ENCODE measurements around the gene CEND1. TPM values are rescaled to one million over a fixed set of nuclear protein-coding genes. Genes with fewer than 3 reads are reported as not detected.

Gene CEND1
- polyA plus RNA-seq, 1 donor from 2014 or later, result 11.8 TPM

DNA sequence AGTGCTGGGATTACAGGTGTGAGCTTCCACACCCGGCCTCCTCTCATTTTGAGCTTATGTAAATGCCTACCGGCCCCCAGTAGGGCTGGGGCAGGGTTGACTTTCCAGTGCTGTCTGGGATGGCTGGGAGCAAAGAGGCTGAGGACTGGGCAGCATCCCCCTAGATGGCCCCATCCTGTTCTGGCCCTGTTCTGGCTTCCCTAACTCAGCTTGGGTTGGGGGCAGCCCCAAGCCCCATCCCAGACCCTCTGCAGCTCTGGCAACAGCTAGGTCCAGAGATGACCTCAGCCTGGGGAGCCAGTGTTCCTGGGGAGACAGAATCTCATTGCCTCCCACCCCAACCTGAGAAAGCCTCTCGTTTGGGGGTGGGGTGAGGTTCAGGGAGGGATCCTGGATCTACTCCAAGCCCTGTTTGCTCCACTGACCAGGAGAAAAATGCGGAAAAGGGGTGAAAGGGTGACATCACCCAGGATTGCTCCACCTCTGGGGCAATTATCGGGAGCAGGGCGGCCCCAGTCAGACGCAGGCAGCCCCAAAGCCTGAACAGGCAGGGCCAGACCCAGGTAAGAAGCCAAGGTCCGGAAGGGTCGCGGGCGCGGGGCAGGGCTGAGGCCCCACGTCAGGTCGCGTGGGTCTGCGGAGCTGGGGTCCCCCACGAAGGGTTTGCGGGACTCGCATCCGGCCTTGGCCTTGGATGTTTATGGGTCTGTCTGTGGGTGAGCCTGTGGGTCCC lies 28.7 kb upstream of the CEND1 start, which contains the start of gene PNPLA2:
Gene PNPLA2, plus strand, starts transcription at position 519 of the 733 bp plus-strand sequence. CDS start 805 bp downstream, outside the sequence.
- H3K36me3 ChIP-seq (ENCODE audit: insufficient read depth, low read length), result no peaks in the 10 kb centered on the region
- H3K9me2 ChIP-seq (ENCODE audit: insufficient read depth, low read length), result no peaks in the 10 kb centered on the region
- peak within 1 kb of the TSS; percentile 81 for H3K4me3 ChIP-seq (ENCODE audit: low read length)
- H4K20me1 ChIP-seq (ENCODE audit: insufficient read depth), result no peaks in the 10 kb centered on the region
- H2AFZ ChIP-seq (ENCODE audit: low read depth, low read length), result peak within 1 kb of the TSS; percentile 85
- H3K27ac ChIP-seq (ENCODE audit: low read length), result peak within 1 kb of the TSS; percentile 45
- H3K4me2 ChIP-seq (ENCODE audit: low read length), result peak within 1 kb of the TSS; percentile 25
- H3F3A ChIP-seq (ENCODE audit: insufficient read depth, low read length, poor library complexity, severe bottlenecking), result no peaks in the 10 kb centered on the region
- no peaks in the 10 kb centered on the region for H3K27me3 ChIP-seq (ENCODE audit: insufficient read depth, low read depth, low read length)
- H3K79me2 ChIP-seq (replicated peaks; ENCODE audit: insufficient read depth, low read length), result peaks cover 3% of the 10 kb centered on the region
- peak within 1 kb of the TSS; percentile 69 for H3K9ac ChIP-seq (ENCODE audit: low read length)
- no peak for TF ChIP-seq EZH2 (IDR thresholded peaks at IDR 0.05; ENCODE audit: borderline replicate concordance, insufficient read depth, low read length, poor library complexity, severe bottlenecking)
- no peaks in the 10 kb centered on the region for H3K9me3 ChIP-seq (ENCODE audit: low read length)

DNA sequence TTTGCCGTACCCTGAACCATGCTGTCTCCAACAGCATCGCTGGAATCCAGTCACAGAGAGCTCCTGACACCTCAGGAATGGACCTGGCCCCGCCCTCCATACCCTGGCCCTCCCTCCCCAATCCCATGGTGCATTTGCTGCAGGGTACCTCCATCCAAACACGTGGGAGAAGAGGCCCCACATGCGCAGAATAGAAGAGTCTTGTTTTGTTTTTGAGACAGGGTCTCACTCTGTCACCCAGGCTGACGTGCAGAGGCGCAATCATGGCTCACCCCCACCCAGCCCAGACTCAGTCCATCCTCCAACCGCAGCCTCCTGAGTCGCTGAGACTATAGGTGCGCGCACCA lies 26.5 kb upstream of the CEND1 start:
- Histone ChIP-seq H2AFZ (ENCODE audit: low read depth, low read length) (no peak overlapping the region), H3K9me2 (ENCODE audit: insufficient read depth, low read length) (no peaks in the 10 kb centered on the region), H3K4me2 (ENCODE audit: low read length) (no peak overlapping the region), H3F3A (ENCODE audit: insufficient read depth, low read length, poor library complexity, severe bottlenecking) (no peaks in the 10 kb centered on the region), H3K79me2 (replicated peaks; ENCODE audit: insufficient read depth, low read length) (peaks cover 3% of the 10 kb centered on the region), H4K20me1 (ENCODE audit: insufficient read depth) (no peaks in the 10 kb centered on the region), H3K9me3 (ENCODE audit: low read length) (no peaks in the 10 kb centered on the region), H3K36me3 (ENCODE audit: insufficient read depth, low read length) (no peaks in the 10 kb centered on the region), H3K9ac (ENCODE audit: low read length) (no peak overlapping the region), H3K4me3 (ENCODE audit: low read length) (no peak overlapping the region), H3K27me3 (ENCODE audit: insufficient read depth, low read depth, low read length) (no peaks in the 10 kb centered on the region), H3K27ac (ENCODE audit: low read length) (no peak overlapping the region)
- TF ChIP-seq EP300 (conservative IDR thresholded peaks at IDR 0.05; ENCODE audit: poor library complexity, severe bottlenecking), result no peak
- TF ChIP-seq POLR2AphosphoS5 (IDR thresholded peaks at IDR 0.05), result no peak
- TF ChIP-seq, protein P1, sequence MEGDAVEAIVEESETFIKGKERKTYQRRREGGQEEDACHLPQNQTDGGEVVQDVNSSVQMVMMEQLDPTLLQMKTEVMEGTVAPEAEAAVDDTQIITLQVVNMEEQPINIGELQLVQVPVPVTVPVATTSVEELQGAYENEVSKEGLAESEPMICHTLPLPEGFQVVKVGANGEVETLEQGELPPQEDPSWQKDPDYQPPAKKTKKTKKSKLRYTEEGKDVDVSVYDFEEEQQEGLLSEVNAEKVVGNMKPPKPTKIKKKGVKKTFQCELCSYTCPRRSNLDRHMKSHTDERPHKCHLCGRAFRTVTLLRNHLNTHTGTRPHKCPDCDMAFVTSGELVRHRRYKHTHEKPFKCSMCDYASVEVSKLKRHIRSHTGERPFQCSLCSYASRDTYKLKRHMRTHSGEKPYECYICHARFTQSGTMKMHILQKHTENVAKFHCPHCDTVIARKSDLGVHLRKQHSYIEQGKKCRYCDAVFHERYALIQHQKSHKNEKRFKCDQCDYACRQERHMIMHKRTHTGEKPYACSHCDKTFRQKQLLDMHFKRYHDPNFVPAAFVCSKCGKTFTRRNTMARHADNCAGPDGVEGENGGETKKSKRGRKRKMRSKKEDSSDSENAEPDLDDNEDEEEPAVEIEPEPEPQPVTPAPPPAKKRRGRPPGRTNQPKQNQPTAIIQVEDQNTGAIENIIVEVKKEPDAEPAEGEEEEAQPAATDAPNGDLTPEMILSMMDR (IDR thresholded peaks at IDR 0.05; ENCODE audit: poor library complexity, severe bottlenecking), result no peak
- no peak for TF ChIP-seq TAF1 (IDR thresholded peaks at IDR 0.05; ENCODE audit: low read depth)
- no peak for TF ChIP-seq SMC3 (conservative IDR thresholded peaks at IDR 0.05; ENCODE audit: poor library complexity)
- TF ChIP-seq, protein P2, sequence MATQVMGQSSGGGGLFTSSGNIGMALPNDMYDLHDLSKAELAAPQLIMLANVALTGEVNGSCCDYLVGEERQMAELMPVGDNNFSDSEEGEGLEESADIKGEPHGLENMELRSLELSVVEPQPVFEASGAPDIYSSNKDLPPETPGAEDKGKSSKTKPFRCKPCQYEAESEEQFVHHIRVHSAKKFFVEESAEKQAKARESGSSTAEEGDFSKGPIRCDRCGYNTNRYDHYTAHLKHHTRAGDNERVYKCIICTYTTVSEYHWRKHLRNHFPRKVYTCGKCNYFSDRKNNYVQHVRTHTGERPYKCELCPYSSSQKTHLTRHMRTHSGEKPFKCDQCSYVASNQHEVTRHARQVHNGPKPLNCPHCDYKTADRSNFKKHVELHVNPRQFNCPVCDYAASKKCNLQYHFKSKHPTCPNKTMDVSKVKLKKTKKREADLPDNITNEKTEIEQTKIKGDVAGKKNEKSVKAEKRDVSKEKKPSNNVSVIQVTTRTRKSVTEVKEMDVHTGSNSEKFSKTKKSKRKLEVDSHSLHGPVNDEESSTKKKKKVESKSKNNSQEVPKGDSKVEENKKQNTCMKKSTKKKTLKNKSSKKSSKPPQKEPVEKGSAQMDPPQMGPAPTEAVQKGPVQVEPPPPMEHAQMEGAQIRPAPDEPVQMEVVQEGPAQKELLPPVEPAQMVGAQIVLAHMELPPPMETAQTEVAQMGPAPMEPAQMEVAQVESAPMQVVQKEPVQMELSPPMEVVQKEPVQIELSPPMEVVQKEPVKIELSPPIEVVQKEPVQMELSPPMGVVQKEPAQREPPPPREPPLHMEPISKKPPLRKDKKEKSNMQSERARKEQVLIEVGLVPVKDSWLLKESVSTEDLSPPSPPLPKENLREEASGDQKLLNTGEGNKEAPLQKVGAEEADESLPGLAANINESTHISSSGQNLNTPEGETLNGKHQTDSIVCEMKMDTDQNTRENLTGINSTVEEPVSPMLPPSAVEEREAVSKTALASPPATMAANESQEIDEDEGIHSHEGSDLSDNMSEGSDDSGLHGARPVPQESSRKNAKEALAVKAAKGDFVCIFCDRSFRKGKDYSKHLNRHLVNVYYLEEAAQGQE (IDR thresholded peaks at IDR 0.05; ENCODE audit: borderline replicate concordance), result no peak
- no peak for TF ChIP-seq RAD21 (conservative IDR thresholded peaks at IDR 0.05)
- TF ChIP-seq EZH2 (IDR thresholded peaks at IDR 0.05; ENCODE audit: borderline replicate concordance, insufficient read depth, low read length, poor library complexity, severe bottlenecking), result no peak
- TF ChIP-seq MXI1 (conservative IDR thresholded peaks at IDR 0.05; ENCODE audit: poor library complexity, severe bottlenecking), result no peak
